SW480 (cell line): Measurements from ENCODE around the gene THEM4.
"Not testable (repeated sequence)": the region's sequence is repeated elsewhere in the genome, so short reads cannot be mapped to it uniquely, and the experiment has no call there.

ENCODE experiments used
- DNase-seq: peaks from one replicate; pipeline ENCODE4 v3.0.0-alpha.2; 2016; ENCODE audit warnings: low spot score

THEM4 gene

DNA sequence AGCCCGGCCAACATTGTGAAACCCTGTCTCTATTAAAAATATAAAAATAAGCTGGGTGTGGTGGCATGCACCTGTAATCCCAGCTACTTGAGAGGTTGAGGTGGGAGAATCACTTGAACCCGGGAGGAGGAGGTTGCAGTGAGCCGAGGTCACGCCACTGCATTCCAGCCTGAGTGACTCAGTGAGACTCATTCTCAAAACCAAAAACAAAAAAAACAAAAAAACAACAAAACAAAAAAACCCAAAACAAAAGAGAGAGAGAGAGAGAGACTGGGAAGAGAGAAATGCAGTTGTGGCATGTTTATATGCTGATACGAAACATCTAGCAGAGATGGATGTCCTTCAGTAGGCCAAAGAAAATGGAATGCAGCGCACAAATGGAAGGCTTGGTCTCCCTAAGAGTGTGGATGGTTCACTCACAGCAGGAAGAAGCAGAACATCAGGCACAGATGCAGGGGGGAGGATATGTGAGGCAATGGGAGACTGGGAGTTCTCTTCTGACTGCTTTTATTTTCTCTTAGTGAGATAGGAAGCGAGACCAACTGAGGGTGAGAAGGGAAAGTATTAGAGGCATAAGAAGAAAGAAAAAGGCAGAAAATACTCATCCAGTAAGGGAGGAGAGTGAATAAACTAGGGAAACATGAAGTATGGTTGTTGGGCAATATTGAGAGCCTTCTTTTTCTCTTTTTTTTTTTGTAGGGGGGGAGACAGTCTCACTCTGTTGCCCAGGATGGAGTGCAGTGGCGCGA, 16.0 kb downstream of the THEM4 start:
- no peak for DNase-seq

- DNase-seq = no peak
These were observed 17.1 kb downstream of the THEM4 start for GRCh38 chr1:151892190-151892589.

- no peak for DNase-seq
These were observed 17.8 kb downstream of the THEM4 start for GRCh38 chr1:151891512-151891911.

- peak; percentile 31 for DNase-seq
These were observed 20.2 kb downstream of the THEM4 start for GRCh38 chr1:151888972-151889570.

DNA sequence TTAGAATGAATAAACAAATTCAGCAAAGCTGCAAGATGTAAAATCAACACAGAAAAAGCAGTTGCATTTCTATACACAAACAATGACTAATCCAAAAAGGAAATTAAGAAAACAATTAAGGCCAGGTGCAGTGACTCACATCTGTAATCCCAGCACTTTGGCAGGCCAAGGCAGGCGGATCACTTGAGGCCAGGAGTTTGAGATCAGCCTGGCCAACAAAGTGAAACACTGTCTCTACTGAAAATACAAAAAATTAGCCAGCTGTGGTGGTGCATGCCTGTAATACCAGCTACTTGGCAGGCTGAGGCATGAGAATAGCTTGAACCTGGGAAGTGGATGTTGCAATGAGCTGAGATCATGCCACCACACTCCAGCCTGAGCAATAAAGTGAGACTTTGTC, 22.3 kb downstream of the THEM4 start:
- DNase-seq = no peak

DNA sequence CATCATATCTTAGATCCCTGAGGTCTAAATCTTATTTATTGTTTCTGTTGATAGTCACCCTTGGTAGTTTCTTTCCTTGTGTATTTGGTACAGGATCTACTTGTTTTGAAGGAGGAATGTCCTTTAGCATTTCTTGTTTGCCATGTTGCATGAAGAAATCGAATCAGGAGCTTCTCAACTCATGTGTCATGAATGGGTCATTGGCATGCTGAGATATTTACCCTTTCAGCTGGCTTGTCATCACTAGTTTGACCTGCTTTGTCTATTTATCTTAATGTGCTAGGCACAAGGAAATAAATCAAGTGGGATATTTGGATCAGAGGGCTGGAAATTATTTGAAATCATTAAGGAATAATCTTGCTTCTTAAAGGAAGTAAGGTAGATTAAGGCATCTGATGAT, 23.8 kb downstream of the THEM4 start:
- DNase-seq = no peak

GRCh38 chr1:151884879-151885278, 24.4 kb downstream of the THEM4 start:
- not testable (repeated sequence) for DNase-seq

- not testable (repeated sequence) for DNase-seq
These were observed 24.9 kb downstream of the THEM4 start for GRCh38 chr1:151884445-151884844.

DNA sequence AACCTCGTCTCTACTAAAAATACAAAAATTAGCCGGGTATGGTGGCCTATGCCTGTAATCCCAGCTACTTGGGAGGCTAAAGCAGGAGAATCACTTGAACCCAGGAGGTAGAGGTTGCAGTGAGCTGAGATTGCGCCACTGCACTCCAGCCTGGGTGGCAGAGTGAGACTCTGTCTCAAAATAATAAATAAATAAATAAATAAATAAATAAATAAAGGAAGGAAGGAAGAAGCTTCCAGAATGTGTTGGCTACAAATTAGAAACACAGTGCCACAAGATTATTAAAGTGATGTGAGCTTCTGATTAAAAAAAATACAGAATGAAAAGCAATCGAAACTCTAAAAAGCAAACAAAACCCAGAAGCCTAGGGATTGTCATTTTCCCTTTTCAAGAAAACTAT, 25.4 kb downstream of the THEM4 start:
- not testable (repeated sequence) for DNase-seq

GRCh38 chr1:151882918-151883317, 26.4 kb downstream of the THEM4 start:
- DNase-seq = not testable (repeated sequence)

GRCh38 chr1:151882466-151882865, 26.8 kb downstream of the THEM4 start:
- DNase-seq = no peak

- no peak for DNase-seq
These were observed 27.8 kb downstream of the THEM4 start for GRCh38 chr1:151881479-151881878.

DNA sequence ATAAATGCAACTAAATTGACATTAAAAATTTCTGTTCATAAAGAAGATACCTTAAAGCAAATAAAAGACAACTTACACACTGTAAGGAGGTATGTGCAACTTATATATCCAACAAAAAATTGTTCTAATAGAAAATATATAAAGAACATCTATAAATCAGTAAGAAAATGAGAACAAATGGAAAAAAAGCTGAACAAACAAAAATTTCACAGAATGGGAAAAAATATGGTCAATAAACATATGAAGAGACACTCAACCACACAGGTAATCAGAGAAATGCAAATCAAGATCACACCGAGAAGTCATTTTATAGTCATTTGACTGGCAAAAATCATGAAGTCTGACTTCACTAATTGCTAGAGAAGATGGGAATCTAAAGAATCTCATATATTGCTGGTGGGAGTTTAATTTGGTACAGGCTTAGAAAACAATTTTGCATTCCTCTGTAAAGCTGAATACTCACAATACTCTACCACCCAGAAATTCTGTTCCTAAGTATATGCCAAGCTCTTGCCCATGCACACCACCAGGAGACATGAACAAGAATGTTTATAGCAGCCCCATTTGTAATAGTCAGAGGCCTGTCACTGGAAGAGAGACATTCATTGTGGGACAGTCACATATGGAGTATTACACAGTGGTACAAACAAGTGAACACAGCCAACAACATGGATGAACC, 33.8 kb downstream of the THEM4 start:
- no peak for DNase-seq

GRCh38 chr1:151872776-151873175, 36.5 kb downstream of the THEM4 start:
- DNase-seq = not testable (repeated sequence)

DNA sequence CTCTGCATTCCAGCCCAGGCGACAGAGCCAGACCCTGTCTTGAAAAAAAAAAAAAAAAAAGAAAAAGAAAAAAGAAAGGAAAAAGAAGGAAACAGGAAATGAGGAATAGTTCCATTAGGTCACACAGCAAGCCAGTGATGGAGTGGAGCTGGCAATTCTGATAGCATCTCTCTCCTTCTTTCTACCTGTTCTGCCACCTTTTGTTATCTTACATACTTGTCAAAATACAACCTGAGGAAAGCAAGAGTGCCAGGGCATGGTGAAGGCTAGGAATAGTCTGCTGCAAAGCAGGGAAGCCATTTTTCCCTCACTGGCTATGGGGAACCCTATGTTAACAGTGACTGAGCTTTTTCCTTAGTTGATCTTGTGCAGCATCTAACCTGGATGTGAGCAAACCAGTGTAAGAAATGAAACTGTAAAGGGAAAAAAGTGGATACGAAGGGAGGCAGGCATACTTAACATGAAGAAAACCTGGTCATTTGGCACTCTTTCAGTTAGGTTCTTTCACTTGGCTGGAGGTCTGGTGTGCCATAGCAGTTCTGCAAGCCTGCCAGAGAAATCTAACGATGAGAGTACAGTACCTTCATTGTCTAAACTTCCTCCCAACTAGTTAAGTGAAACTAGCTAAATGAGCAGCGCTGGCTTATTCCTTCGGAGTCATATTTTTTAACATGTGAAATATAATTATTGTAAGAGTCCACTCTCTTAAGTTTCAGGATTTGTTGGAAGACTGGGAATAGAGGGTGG, 37.9 kb downstream of the THEM4 start:
- no peak for DNase-seq

- DNase-seq = no peak
These were observed 40.8 kb downstream of the THEM4 start for GRCh38 chr1:151868486-151868885.

DNA sequence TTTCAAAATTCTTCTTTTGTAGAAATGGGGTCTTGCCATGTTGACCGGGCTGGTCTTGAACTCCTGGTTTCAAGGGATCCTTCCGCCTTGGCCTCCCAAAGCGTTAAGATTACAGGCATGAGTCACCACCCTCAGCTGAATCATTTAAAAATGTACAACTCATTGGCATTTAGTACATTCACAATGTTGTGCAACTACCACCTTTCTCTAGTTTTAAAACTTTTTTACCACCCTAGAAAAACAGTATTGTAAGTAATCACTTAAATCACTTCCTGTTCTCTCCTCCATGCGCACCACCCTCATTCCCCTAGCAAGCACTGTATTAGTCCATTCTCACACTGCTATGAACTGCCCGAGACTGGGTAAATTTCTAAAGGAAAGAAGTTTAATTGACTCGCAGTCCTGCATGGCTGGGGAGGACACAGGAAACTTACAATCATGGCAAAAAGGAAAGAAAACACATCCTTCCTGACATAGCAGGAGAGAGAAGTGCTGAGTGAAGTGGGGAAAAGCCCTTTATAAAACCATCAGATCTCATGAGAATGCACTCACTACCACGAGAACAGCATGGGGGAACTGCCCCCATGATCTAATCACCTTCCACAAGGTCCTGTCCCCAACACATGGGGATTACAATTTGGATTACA, 41.4 kb downstream of the THEM4 start:
- DNase-seq = no peak

DNA sequence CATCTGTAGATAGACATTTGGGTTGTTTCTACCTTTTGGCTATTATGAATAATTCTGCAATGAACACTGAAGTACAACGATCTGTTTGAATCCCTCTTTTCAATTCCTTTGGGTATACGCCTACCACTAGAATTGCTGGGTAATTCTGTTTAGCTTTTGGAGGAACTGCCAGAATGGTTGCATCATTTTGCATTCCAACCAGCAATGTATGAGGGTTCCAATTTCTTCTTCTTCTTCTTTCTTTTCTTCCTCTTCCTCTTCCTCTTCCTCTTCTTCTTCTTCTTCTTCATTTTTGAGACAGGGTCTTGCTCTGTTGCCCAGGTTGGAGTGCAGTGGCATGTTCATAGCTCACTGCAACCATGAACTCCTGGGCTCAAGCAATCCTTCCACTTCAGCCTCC, 42.0 kb downstream of the THEM4 start:
- DNase-seq = no peak

GRCh38 chr1:151864411-151864810, 44.9 kb downstream of the THEM4 start:
- DNase-seq = no peak

- peak; percentile 62 for DNase-seq
These were observed 46.7 kb downstream of the THEM4 start for GRCh38 chr1:151862604-151863003.

GRCh38 chr1:151860504-151861187, 48.7 kb downstream of the THEM4 start:
- DNase-seq = no peak
